OCI-LY1 (cell line): ENCODE measurements around the gene C19orf67.
A peak's percentile ranks its signal among the peaks of the same experiment; 100 is the strongest.

Experiments
- H2AFZ ChIP-seq: fragments of 200-600 bp; sonication (generic), shearing (Covaris generic); 2 replicates; pipeline ENCODE4 v1.6.0; 2014; ENCODE audit warnings: antibody characterized with exemption, mild to moderate bottlenecking, low read length
- H3F3A ChIP-seq: fragments of 200-600 bp; sonication (generic), shearing (Covaris generic); 2 replicates; pipeline ENCODE4 v1.6.0; 2014; ENCODE audit warnings: mild to moderate bottlenecking, antibody characterized with exemption, low read length, moderate library complexity; ENCODE audit not compliant: insufficient read depth
- H3K27ac ChIP-seq: fragments of 200-600 bp; sonication (generic); 2 replicates; pipeline ENCODE4 v1.5.1; 2014; ENCODE audit warnings: low read length, mixed run types, mild to moderate bottlenecking, low read depth; ENCODE audit not compliant: poor library complexity, severe bottlenecking
- H3K27me3 ChIP-seq: fragments of 200-600 bp; sonication (generic); 2 replicates; pipeline ENCODE4 v1.6.0; 2014; ENCODE audit warnings: antibody characterized with exemption, mild to moderate bottlenecking, low read length, moderate library complexity; ENCODE audit not compliant: insufficient read depth
- H3K36me3 ChIP-seq: fragments of 200-600 bp; sonication (generic); 2 replicates; pipeline ENCODE4 v1.6.1; 2014; ENCODE audit warnings: mild to moderate bottlenecking, antibody characterized with exemption, low read length, moderate library complexity, mixed read lengths; ENCODE audit not compliant: insufficient read depth
- H3K4me1 ChIP-seq: fragments of 200-600 bp; sonication (generic); 2 replicates; pipeline ENCODE4 v1.5.1; 2014; ENCODE audit warnings: mild to moderate bottlenecking, low read length, moderate library complexity; ENCODE audit not compliant: insufficient read depth, severe bottlenecking
- H3K4me2 ChIP-seq: fragments of 200-600 bp; sonication (generic), shearing (Covaris generic); 2 replicates; pipeline ENCODE4 v1.6.1; 2014; ENCODE audit warnings: low read length
- H3K4me3 ChIP-seq: fragments of 200-600 bp; sonication (generic); 2 replicates; pipeline ENCODE4 v1.5.1; 2014; ENCODE audit warnings: low read length, low read depth, mild to moderate bottlenecking, mixed read lengths; ENCODE audit not compliant: poor library complexity, severe bottlenecking
- H3K79me2 ChIP-seq: fragments of 200-600 bp; shearing (Covaris generic); 2 replicates; pipeline ENCODE4 v1.6.1; 2016; ENCODE audit warnings: mixed run types, low read length, mixed read lengths; ENCODE audit not compliant: insufficient read depth
- H3K9ac ChIP-seq: fragments of 200-600 bp; sonication (generic), shearing (Covaris generic); 2 replicates; pipeline ENCODE4 v1.6.1; 2014; ENCODE audit warnings: mild to moderate bottlenecking, low read length, mixed read lengths
- H3K9me2 ChIP-seq: fragments of 200-600 bp; sonication (generic), shearing (Covaris generic); 2 replicates; pipeline ENCODE4 v1.6.1; 2014; ENCODE audit warnings: low read depth, mild to moderate bottlenecking, low read length, mixed read lengths
- H3K9me3 ChIP-seq: fragments of 200-600 bp; shearing (Covaris generic); 2 replicates; pipeline ENCODE4 v1.6.1; 2014; ENCODE audit warnings: low read length, mixed read lengths
- H4K20me1 ChIP-seq: fragments of 200-600 bp; sonication (generic), shearing (Covaris generic); 2 replicates; pipeline ENCODE4 v1.6.0; 2016; ENCODE audit warnings: mild to moderate bottlenecking, low read length; ENCODE audit not compliant: insufficient read depth
- EZH2 ChIP-seq: fragments of 200-600 bp; sonication (generic), shearing (Covaris generic); IDR thresholded peaks from 2 replicates; pipeline ENCODE4 v1.8.0; 2017; ENCODE audit warnings: borderline replicate concordance, mixed run types, mild to moderate bottlenecking, antibody characterized with exemption, low read length, moderate library complexity, mixed read lengths
- TF ChIP-seq, protein P1 (sequence below): fragments of 200-600 bp; sonication (generic), shearing (Covaris generic); IDR thresholded peaks from 2 replicates; pipeline ENCODE4 v1.5.1; 2017; ENCODE audit warnings: mild to moderate bottlenecking, antibody characterized with exemption, low read length, moderate library complexity, mixed read lengths

The C19orf67 gene

DNA sequence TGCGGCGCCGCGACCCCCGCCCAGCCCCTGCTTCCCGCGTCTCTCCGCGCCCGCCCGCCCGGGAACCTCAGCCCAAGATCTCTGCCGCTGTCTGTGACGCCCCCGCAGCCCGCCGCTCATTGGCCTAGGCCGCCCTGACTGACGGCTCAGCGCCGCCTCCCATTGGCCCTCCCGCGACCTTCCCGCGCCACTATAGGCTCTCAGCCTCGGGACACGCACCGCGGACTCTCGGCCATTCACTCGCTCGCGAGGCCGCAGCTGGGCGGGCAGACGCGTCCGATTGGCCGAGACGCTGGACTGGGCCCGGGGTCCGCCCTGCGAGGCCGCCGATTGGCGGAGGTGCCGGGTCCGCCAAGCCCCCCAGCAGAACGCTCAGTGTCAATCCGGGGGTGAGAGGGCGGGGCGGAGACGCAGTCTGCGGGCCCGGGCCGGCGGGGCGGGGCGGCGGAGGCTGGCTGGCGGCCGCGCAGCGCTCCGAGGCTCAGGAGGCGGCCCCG is 32.1 kb upstream of the C19orf67 start, which contains the start of gene PRKACA:
TSS of gene PRKACA (minus strand) at position 95 of the 497 bp plus-strand sequence. CDS start 215 bp downstream, outside the sequence.
- Histone ChIP-seq H2AFZ (no peak within 1 kb of the TSS), H3K27ac (peak within 1 kb of the TSS; percentile 63)

DNA sequence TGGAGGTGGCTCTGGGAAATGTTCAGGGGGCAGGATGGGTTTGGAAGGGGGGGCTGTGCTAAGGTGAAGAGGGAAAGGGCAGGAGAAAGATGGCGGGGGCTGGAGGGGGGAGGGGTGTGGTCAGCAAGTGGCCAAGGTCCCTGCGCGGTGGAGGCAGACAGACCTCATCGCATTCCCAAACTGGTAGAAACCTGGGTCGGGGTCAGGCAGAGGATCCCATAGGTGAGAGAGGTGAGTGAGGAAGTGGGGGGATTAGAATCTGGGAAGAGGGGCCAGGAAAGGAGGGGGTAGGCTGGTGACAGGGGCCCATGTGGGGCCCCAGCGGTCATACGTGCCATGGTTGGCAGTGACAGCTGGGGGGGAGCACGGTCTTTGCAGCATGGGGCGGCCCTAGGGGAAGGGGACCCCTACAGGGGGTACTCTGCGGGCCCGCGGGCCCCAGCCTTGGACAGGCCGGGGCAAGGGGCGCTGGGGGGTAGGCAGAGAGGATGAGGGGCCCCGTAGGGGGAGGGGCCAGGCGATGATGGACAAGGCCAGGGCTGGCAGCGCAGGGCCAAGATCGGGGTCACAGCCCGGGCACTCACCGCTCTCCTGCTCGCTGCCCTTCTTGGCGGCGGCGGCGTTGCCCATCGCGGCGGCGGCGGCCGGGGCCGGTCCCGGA is 31.5 kb upstream of the C19orf67 start:
- no peak overlapping the region for H3K27ac ChIP-seq
- no peaks in the 10 kb centered on the region for H3K79me2 ChIP-seq
- no peak overlapping the region for H2AFZ ChIP-seq
- H3K9me2 ChIP-seq: no peaks in the 10 kb centered on the region
- H3F3A ChIP-seq: 0 out of 2 replicates have a peak, but pooled peaks cover 4% of the 10 kb centered on the region
- H3K9me3 ChIP-seq: no peaks in the 10 kb centered on the region
- H3K4me1 ChIP-seq: peaks cover 51% of the 10 kb centered on the region
- H3K27me3 ChIP-seq: no peaks in the 10 kb centered on the region
- H3K4me2 ChIP-seq: peak overlapping the region; percentile 96
- H4K20me1 ChIP-seq: no peaks in the 10 kb centered on the region
- peak overlapping the region; percentile 80 for H3K9ac ChIP-seq
- peak overlapping the region; percentile 88 for H3K4me3 ChIP-seq
- no peaks in the 10 kb centered on the region for H3K36me3 ChIP-seq
- no peak for TF ChIP-seq EZH2
- TF ChIP-seq, protein P1, sequence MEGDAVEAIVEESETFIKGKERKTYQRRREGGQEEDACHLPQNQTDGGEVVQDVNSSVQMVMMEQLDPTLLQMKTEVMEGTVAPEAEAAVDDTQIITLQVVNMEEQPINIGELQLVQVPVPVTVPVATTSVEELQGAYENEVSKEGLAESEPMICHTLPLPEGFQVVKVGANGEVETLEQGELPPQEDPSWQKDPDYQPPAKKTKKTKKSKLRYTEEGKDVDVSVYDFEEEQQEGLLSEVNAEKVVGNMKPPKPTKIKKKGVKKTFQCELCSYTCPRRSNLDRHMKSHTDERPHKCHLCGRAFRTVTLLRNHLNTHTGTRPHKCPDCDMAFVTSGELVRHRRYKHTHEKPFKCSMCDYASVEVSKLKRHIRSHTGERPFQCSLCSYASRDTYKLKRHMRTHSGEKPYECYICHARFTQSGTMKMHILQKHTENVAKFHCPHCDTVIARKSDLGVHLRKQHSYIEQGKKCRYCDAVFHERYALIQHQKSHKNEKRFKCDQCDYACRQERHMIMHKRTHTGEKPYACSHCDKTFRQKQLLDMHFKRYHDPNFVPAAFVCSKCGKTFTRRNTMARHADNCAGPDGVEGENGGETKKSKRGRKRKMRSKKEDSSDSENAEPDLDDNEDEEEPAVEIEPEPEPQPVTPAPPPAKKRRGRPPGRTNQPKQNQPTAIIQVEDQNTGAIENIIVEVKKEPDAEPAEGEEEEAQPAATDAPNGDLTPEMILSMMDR: no peak

More for the DNA sequence above, 32.1 kb upstream of the C19orf67 start, which contains the start of gene PRKACA:
- 0 out of 2 replicates have a peak, but pooled peaks cover 4% of the 10 kb centered on the region for H3F3A ChIP-seq
- no peaks in the 10 kb centered on the region for H3K27me3 ChIP-seq
- peak within 1 kb of the TSS; percentile 88 for H3K4me3 ChIP-seq
- H3K9me2 ChIP-seq: no peaks in the 10 kb centered on the region
- peaks cover 48% of the 10 kb centered on the region for H3K4me1 ChIP-seq
- peaks cover 3% of the 10 kb centered on the region; the same call in 1 of the 2 replicates for H3K36me3 ChIP-seq
- peak within 1 kb of the TSS; percentile 96 for H3K4me2 ChIP-seq
- no peaks in the 10 kb centered on the region for H3K79me2 ChIP-seq
- no peaks in the 10 kb centered on the region for H3K9me3 ChIP-seq
- H4K20me1 ChIP-seq: no peaks in the 10 kb centered on the region
- peak within 1 kb of the TSS; percentile 80 for H3K9ac ChIP-seq
- TF ChIP-seq EZH2: no peak
- TF ChIP-seq, protein P1: no peak

DNA sequence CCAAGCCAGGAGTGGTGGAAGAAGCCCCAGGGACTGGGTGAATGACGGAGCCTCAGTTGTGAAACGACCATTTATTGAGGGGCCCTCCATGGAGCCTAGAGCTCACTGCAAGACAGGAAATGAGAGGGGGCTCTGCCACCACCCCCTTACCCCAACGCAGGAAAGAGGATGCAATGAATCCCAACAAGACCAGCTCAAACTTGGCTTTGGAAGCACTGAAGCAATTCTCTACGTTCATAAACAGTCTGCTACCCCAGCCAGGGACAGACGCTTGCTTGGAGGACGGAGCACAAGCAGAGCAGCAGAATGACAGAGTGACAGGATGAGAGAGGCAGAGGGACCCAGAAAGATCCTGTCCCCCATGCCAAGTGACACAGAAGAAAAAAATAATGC is 30.9 kb upstream of the C19orf67 start:
- H3K9me3 ChIP-seq: no peaks in the 10 kb centered on the region
- no peaks in the 10 kb centered on the region for H3K27me3 ChIP-seq
- no peaks in the 10 kb centered on the region for H4K20me1 ChIP-seq
- peaks cover 51% of the 10 kb centered on the region for H3K4me1 ChIP-seq
- no peak overlapping the region for H2AFZ ChIP-seq
- no peak overlapping the region for H3K27ac ChIP-seq
- H3K9ac ChIP-seq: peak overlapping the region; percentile 80
- peak overlapping the region; percentile 96 for H3K4me2 ChIP-seq
- H3K4me3 ChIP-seq: peak overlapping the region; percentile 88
- no peaks in the 10 kb centered on the region for H3K79me2 ChIP-seq
- 0 out of 2 replicates have a peak, but pooled peaks cover 4% of the 10 kb centered on the region for H3F3A ChIP-seq
- no peaks in the 10 kb centered on the region for H3K36me3 ChIP-seq
- TF ChIP-seq, protein P1: no peak
- no peak for TF ChIP-seq EZH2
- H3K9me2 ChIP-seq: no peaks in the 10 kb centered on the region
